GM12878 (cell line): ENCODE data around the gene DISP2. TPM values are rescaled to one million over a fixed set of nuclear protein-coding genes. Genes with fewer than 3 reads are reported as not detected.

ENCODE experiments used
- ATAC-seq: fragments of 200-7000 bp; cut with Tn5 transposase; 3 replicates; pipeline ENCODE4 v1.9.1; 2020; ENCODE audit warnings: mild to moderate bottlenecking, moderate library complexity
- BruUV-seq: library from RNA; stranded (reverse); fragments of 400-500 nt; replicated peaks from 2 replicates; lab custom pipeline; 2021; lab: Mats Ljungman, UMichigan
- CTCF ChIA-PET: fragments of 300-600 bp; sonication (Branson Sonifier 250); formaldehyde crosslinking; extraction: SDS; loops from one replicate; lab custom pipeline; 2021; ENCODE audit warnings: inconsistent platforms; lab: Yijun Ruan, JAX
- POLR2A ChIA-PET: fragments of 350-600 bp; formaldehyde crosslinking; extraction: SDS; loops from one replicate; lab custom pipeline; 2021; ENCODE audit warnings: inconsistent platforms; lab: Charles Lee
- RAD21 ChIA-PET: fragments of 300-600 bp; sonication (Branson Sonifier 250); formaldehyde crosslinking; loops from one replicate; lab custom pipeline; 2023; ENCODE audit warnings: antibody characterized with exemption; ENCODE audit not compliant: unreplicated experiment; lab: Charles Lee
- SMC1A ChIA-PET: fragments of 300-600 bp; sonication (Branson Sonifier 250); formaldehyde crosslinking; loops from one replicate; lab custom pipeline; 2023; ENCODE audit not compliant: unreplicated experiment, uncharacterized antibody; lab: Charles Lee
- DNase-seq: peaks from one replicate; pipeline ENCODE4 v3.0.0-alpha.2; 2011; ENCODE audit warnings: low read depth, low spot score
- FAIRE-seq: peaks from 3 replicates; lab custom pipeline; 2011; peaks lifted over from hg19 to GRCh38; lab: Jason Lieb, UNC
- H2AFZ ChIP-seq: 2 replicates; pipeline ENCODE4 v1.6.0; 2011; ENCODE audit warnings: low read depth, low read length, control low read depth; ENCODE audit not compliant: control insufficient read depth
- H3K27ac ChIP-seq: 2 replicates; pipeline ENCODE4 v1.5.1; 2011; ENCODE audit warnings: control low read depth; ENCODE audit not compliant: control insufficient read depth, insufficient read depth
- H3K27me3 ChIP-seq, 2 experiments: replicated peaks in 1 of 2; 2 replicates each; pipeline versions ENCODE4 v1.6.0 to v1.6.1; 2011; ENCODE audit warnings: low read length in 1 of 2; ENCODE audit not compliant: control insufficient read depth in 2 of 2, insufficient read depth in 2 of 2
- H3K36me3 ChIP-seq, 2 experiments: 2 replicates each; pipeline ENCODE4 v1.5.1; 2011; ENCODE audit warnings: low read length in 1 of 2; ENCODE audit not compliant: control insufficient read depth in 2 of 2, insufficient read depth in 2 of 2
- H3K4me1 ChIP-seq: 2 replicates; pipeline ENCODE4 v1.6.1; 2011; ENCODE audit warnings: mild to moderate bottlenecking, low read length, moderate library complexity, mixed read lengths; ENCODE audit not compliant: control insufficient read depth, insufficient read depth
- H3K4me2 ChIP-seq: 2 replicates; pipeline ENCODE4 v1.6.0; 2011; ENCODE audit warnings: control low read depth; ENCODE audit not compliant: control insufficient read depth, insufficient read depth
- H3K4me3 ChIP-seq: fragments of 200-600 bp; sonication (generic); 2 replicates; pipeline ENCODE4 v1.5.1; 2016
- H3K79me2 ChIP-seq: 2 replicates; pipeline ENCODE4 v1.6.0; 2011; ENCODE audit warnings: low read length; ENCODE audit not compliant: control insufficient read depth, insufficient read depth
- H3K9ac ChIP-seq: 2 replicates; pipeline ENCODE4 v1.8.0; 2011; ENCODE audit warnings: low read length, control low read depth, mixed read lengths; ENCODE audit not compliant: control insufficient read depth, insufficient read depth
- H3K9me3 ChIP-seq: replicated peaks from 3 replicates; pipeline ENCODE4 v1.5.1; 2011; ENCODE audit warnings: mild to moderate bottlenecking, low read length; ENCODE audit not compliant: control insufficient read depth, insufficient read depth
- H4K20me1 ChIP-seq: 2 replicates; pipeline ENCODE4 v1.6.0; 2011; ENCODE audit not compliant: control insufficient read depth, insufficient read depth
- ASH2L ChIP-seq: fragments of 300-600, 200-600 bp; sonication (generic); IDR thresholded peaks from 2 replicates; pipeline ENCODE4 v1.6.1; 2017; ENCODE audit warnings: low read depth, mild to moderate bottlenecking, borderline replicate concordance
- BCL11A ChIP-seq: IDR thresholded peaks from 2 replicates; pipeline ENCODE4 v1.6.1; 2011; ENCODE audit warnings: low read depth, low read length
- CBX3 ChIP-seq: fragments of 200-600 bp; sonication (generic); IDR thresholded peaks from 2 replicates; pipeline ENCODE4 v1.6.1; 2016; ENCODE audit warnings: low read depth, borderline replicate concordance
- CHD2 ChIP-seq: IDR thresholded peaks from 2 replicates; pipeline ENCODE4 v1.6.1; 2011; ENCODE audit warnings: low read depth, low read length, improper control_type of control experiment, borderline replicate concordance
- CREM ChIP-seq: IDR thresholded peaks from 2 replicates; pipeline ENCODE4 v1.6.1; 2014; ENCODE audit warnings: antibody characterized with exemption, low read depth
- EGR1 ChIP-seq, 2 experiments: IDR thresholded peaks; 1 replicate in 1 of 2; 2 replicates in 1 of 2; pipeline ENCODE4 v1.6.1; 2011 to 2012; ENCODE audit warnings: low read depth in 2 of 2, low read length in 2 of 2, borderline replicate concordance in 1 of 2, mild to moderate bottlenecking in 1 of 2, moderate library complexity in 1 of 2
- ELK1 ChIP-seq: IDR thresholded peaks from 2 replicates; pipeline ENCODE4 v1.6.1; 2012; ENCODE audit warnings: low read depth, low read length, improper control_type of control experiment
- IKZF1 ChIP-seq: fragments of 450-650 bp; conservative IDR thresholded peaks from 2 replicates; pipeline ENCODE4 v1.6.1; 2017; ENCODE audit warnings: antibody characterized with exemption, mild to moderate bottlenecking
- KDM1A ChIP-seq: fragments of 200-600 bp; sonication (generic); IDR thresholded peaks from 2 replicates; pipeline ENCODE4 v1.6.1; 2016; ENCODE audit warnings: borderline replicate concordance
- KLF5 ChIP-seq: fragments of 450-650 bp; IDR thresholded peaks from 2 replicates; pipeline ENCODE4 v1.6.1; 2014; ENCODE audit warnings: mild to moderate bottlenecking; ENCODE audit not compliant: partially characterized antibody
- LARP7 ChIP-seq: fragments of 450-650 bp; IDR thresholded peaks from 2 replicates; pipeline ENCODE4 v1.6.1; 2017; ENCODE audit warnings: mild to moderate bottlenecking
- MLLT1 ChIP-seq: fragments of 450-650 bp; IDR thresholded peaks from 2 replicates; pipeline ENCODE4 v1.6.1; 2016; ENCODE audit warnings: mild to moderate bottlenecking
- MTA3 ChIP-seq: IDR thresholded peaks from 2 replicates; pipeline ENCODE4 v1.6.1; 2012; ENCODE audit warnings: low read length, inconsistent platforms, borderline replicate concordance
- NFXL1 ChIP-seq: fragments of 450-650 bp; IDR thresholded peaks from 2 replicates; pipeline ENCODE4 v1.6.1; 2017; ENCODE audit warnings: antibody characterized with exemption, mild to moderate bottlenecking, borderline replicate concordance
- NR2C1 ChIP-seq: fragments of 450-650 bp; IDR thresholded peaks from 2 replicates; pipeline ENCODE4 v1.6.1; 2017; ENCODE audit warnings: antibody characterized with exemption, mild to moderate bottlenecking, moderate library complexity
- POU2F2 ChIP-seq: IDR thresholded peaks from 3 replicates; pipeline ENCODE4 v1.6.1; 2011; ENCODE audit warnings: low read depth, mild to moderate bottlenecking, low read length, borderline replicate concordance
- RB1 ChIP-seq: fragments of 450-650 bp; formaldehyde crosslinking; IDR thresholded peaks from 2 replicates; pipeline ENCODE4 v1.6.1; 2017; ENCODE audit warnings: mild to moderate bottlenecking, borderline replicate concordance
- SMC3 ChIP-seq: IDR thresholded peaks from 2 replicates; pipeline ENCODE4 v1.6.1; 2011; ENCODE audit warnings: low read length, improper control_type of control experiment, borderline replicate concordance
- ZBTB4 ChIP-seq: fragments of 450-650 bp; formaldehyde crosslinking; IDR thresholded peaks from 2 replicates; pipeline ENCODE4 v1.4.0; 2022; ENCODE audit warnings: mild to moderate bottlenecking, moderate library complexity
- ZNF217 ChIP-seq: fragments of 450-650 bp; IDR thresholded peaks from 2 replicates; pipeline ENCODE4 v1.6.1; 2017; ENCODE audit warnings: antibody characterized with exemption, mild to moderate bottlenecking
- ZNF384 ChIP-seq: IDR thresholded peaks from 2 replicates; pipeline ENCODE4 v1.6.1; 2012; ENCODE audit warnings: low read depth, mild to moderate bottlenecking, low read length, improper control_type of control experiment, borderline replicate concordance
- WGBS: methylation state at CpG from one replicate; pipeline ENCODE4 v1.1.6; 2016; ENCODE audit warnings: low lambda C conversion rate; ENCODE audit not compliant: insufficient replicate concordance, insufficient coverage; ENCODE audit errors: missing lambda C conversion rate; 5-methylcytosine and 5-hydroxymethylcytosine counted together
- in situ Hi-C: fragments of 300-500 bp; cut with MboI; formaldehyde crosslinking; loops from 9 replicates; pipeline ENCODE4 v1.14.3; 2018; ENCODE audit warnings: mixed read lengths
- intact Hi-C: fragments of 100-400 bp; cut with micrococcal nuclease; formaldehyde crosslinking; loops from one replicate; pipeline ENCODE4 v1.14.2; 2022; ENCODE audit not compliant: unreplicated experiment
- polyA plus RNA-seq, 11 experiments: library from polyadenylated mRNA; depleted of rRNA in 4 of 11; unstranded in 6 of 11; stranded (reverse) in 5 of 11; fragments of >200 nt; fragmentation: Nextera tagmentation in 4 of 11; fragmentation: Illumina TruSeq in 1 of 11; extraction: Ambion mirVana in 4 of 11; extraction: Trizol in 1 of 11; gene quantifications; 1 replicate in 1 of 11; 2 replicates in 10 of 11; pipeline versions ENCODE4 v1.2.1 to v1.2.3, GENCODE V29; 2011 to 2016; ENCODE audit warnings: inconsistent platforms in 2 of 11, missing spikeins in 2 of 11, low read depth in 1 of 11
- total RNA-seq, 4 experiments: library from RNA; depleted of rRNA in 3 of 4; stranded (reverse); fragments of >200 nt in 3 of 4; fragmentation: Illumina TruSeq in 1 of 4; extraction: Trizol in 1 of 4; gene quantifications; 2 replicates each; pipeline versions ENCODE4 v1.2.1 to v1.2.3, GENCODE V29; 2013 to 2021

DISP2 gene
- total and polyA plus RNA-seq, 10 of the 15 experiments (the other 5 are each of a cell fraction or from before 2014, with no cell fraction given) = under 0.01 to 0.20 (median 0.12) TPM; not detected in 7

- Histone ChIP-seq H3K27me3 (no peaks in the 10 kb centered on the region), H3K36me3 (peaks cover 17 to 23% of the 10 kb centered on the region in 2 experiments), H4K20me1 (no peaks in the 10 kb centered on the region), H3K4me1 (peaks cover 32% of the 10 kb centered on the region), H3K4me2 (0 out of 2 replicates have a peak overlapping the region, but pooled peaks have one; percentile 23), H3K27ac (no peak overlapping the region), H3K4me3 (no peak overlapping the region), H3K9ac (no peak overlapping the region), H3K9me3 (no peaks in the 10 kb centered on the region), H3K79me2 (peaks cover 15% of the 10 kb centered on the region), H2AFZ (no peak overlapping the region)
- ATAC-seq = peak; percentile 49
- ChIA-PET RAD21 (interaction anchor here (1.5 kb wide), 1 partner anchor 11 kb away, joined by 4 read pairs; no protein-coding TSS in a partner anchor), SMC1A (interaction anchor here (0.6 to 3.3 kb wide), 2 partner anchors 10 to 11 kb away, joined by 3 to 29 read pairs; no protein-coding TSS in a partner anchor), POLR2A (interaction anchor here (0.6 to 1.5 kb wide), 4 partner anchors 8 to 226 kb away, joined by 3 to 5 read pairs (median 4); no protein-coding TSS in a partner anchor), CTCF (interaction anchor here (0.6 to 6.3 kb wide), 6 partner anchors 10 to 388 kb away, joined by 3 to 47 read pairs (median 6); partner anchors contain the start of gene BAHD1)
- WGBS = 26% methylated on average over 3 of the region's 3 CpGs
- no TSS peak for BruUV-seq
- intact Hi-C loops (no loop called here), in situ Hi-C loops (no loop called here)
- no peak for DNase-seq
- FAIRE-seq = peak; percentile 49
- TF ChIP-seq NR2C1 (no peak), ELK1 (no peak), LARP7 (no peak), ASH2L (no peak), MLLT1 (no peak), ZBTB4 (CRISPR knock-in tag) (no peak), POU2F2 (no peak), BCL11A (no peak), KLF5 (no peak), CREM (peak; percentile 69), EGR1 (IDR thresholded peaks at IDR 0.05; ENCODE audit: borderline replicate concordance in 1 of 2, low read depth in 2 of 2, low read length in 2 of 2) (no peak), CHD2 (no peak), ZNF217 (no peak), CBX3 (no peak), NFXL1 (no peak), SMC3 (no peak), MTA3 (no peak), IKZF1 (no peak), RB1 (no peak), ZNF384 (peak; percentile 78), KDM1A (no peak)
These were observed 51.3 kb downstream of the DISP2 start for GRCh38 chr15:40409366-40409765.
